CD14-positive monocyte (primary cell): ENCODE measurements around the gene ADAMTSL1. TPM values are rescaled to one million over a fixed set of nuclear protein-coding genes. Genes with fewer than 3 reads are reported as not detected.

Source experiments
- DNase-seq, 3 donors: peaks; one replicate each; pipeline ENCODE4 v3.0.0-alpha.2; 2011 to 2022
- H2AFZ ChIP-seq: 2 replicates; pipeline ENCODE4 v1.6.0; 2012; ENCODE audit warnings: mild to moderate bottlenecking, low read depth, low read length, inconsistent platforms; ENCODE audit not compliant: insufficient read depth, poor library complexity, severe bottlenecking
- H3K27ac ChIP-seq, 2 donors: 1 replicate in 1 of 2; 2 replicates in 1 of 2; pipeline ENCODE4 v1.5.1; 2012 to 2013; ENCODE audit warnings: low read length in 2 of 2, control low read depth in 1 of 2, inconsistent platforms in 1 of 2, low read depth in 1 of 2, mild to moderate bottlenecking in 1 of 2
- H3K27me3 ChIP-seq, 2 donors: one replicate each; pipeline versions ENCODE4 v1.6.0 to v1.6.1; 2011 to 2013; ENCODE audit warnings: low read length in 2 of 2; ENCODE audit not compliant: control insufficient read depth in 2 of 2, insufficient read depth in 2 of 2
- H3K36me3 ChIP-seq, 2 donors: replicated peaks in 1 of 2; 1 replicate in 1 of 2; 2 replicates in 1 of 2; pipeline versions ENCODE4 v1.5.1 to v1.6.1; 2012 to 2013; ENCODE audit warnings: low read length in 2 of 2, control low read depth in 1 of 2, inconsistent platforms in 1 of 2, mild to moderate bottlenecking in 1 of 2; ENCODE audit not compliant: insufficient read depth in 2 of 2, control insufficient read depth in 1 of 2
- H3K4me1 ChIP-seq, 2 donors: 1 replicate in 1 of 2; 2 replicates in 1 of 2; pipeline versions ENCODE4 v1.5.1 to v1.6.1; 2012 to 2013; ENCODE audit warnings: low read length in 2 of 2, control low read depth in 1 of 2, inconsistent platforms in 1 of 2, mild to moderate bottlenecking in 1 of 2, moderate library complexity in 1 of 2; ENCODE audit not compliant: insufficient read depth in 2 of 2, control insufficient read depth in 1 of 2
- H3K4me2 ChIP-seq: replicated peaks from 2 replicates; pipeline ENCODE3; 2012; ENCODE audit warnings: low read length, moderate library complexity, mild to moderate bottlenecking; ENCODE audit not compliant: poor library complexity, severe bottlenecking; ENCODE audit errors: extremely low read depth
- H3K4me3 ChIP-seq, 3 experiments: fragments of 200-600 bp in 1 of 3; sonication (generic) in 1 of 3; replicated peaks in 1 of 3; 1 replicate in 2 of 3; 2 replicates in 1 of 3; pipeline ENCODE4 v1.5.1; 2011 to 2013; ENCODE audit warnings: low read length in 3 of 3, mild to moderate bottlenecking in 3 of 3, control low read depth in 2 of 3, low read depth in 2 of 3, inconsistent platforms in 1 of 3, moderate library complexity in 1 of 3
- H3K79me2 ChIP-seq: 2 replicates; pipeline ENCODE4 v1.6.0; 2012; ENCODE audit warnings: mild to moderate bottlenecking, control low read depth, inconsistent platforms, low read length, moderate library complexity; ENCODE audit not compliant: insufficient read depth
- H3K9ac ChIP-seq: 2 replicates; pipeline ENCODE4 v1.6.0; 2017; ENCODE audit warnings: low read length, mild to moderate bottlenecking; ENCODE audit not compliant: insufficient read depth, poor library complexity, severe bottlenecking
- H3K9me3 ChIP-seq, 2 donors: replicated peaks in 1 of 2; 1 replicate in 1 of 2; 2 replicates in 1 of 2; pipeline versions ENCODE4 v1.5.1 to v1.6.1; 2012 to 2013; ENCODE audit warnings: low read length in 2 of 2, control low read depth in 1 of 2; ENCODE audit not compliant: control insufficient read depth in 1 of 2, insufficient read depth in 1 of 2
- H4K20me1 ChIP-seq: 2 replicates; pipeline ENCODE4 v1.6.0; 2012; ENCODE audit warnings: mild to moderate bottlenecking, low read length, control low read depth, moderate library complexity; ENCODE audit not compliant: insufficient read depth
- H3K27ac Mint-ChIP-seq, 7 donors: one replicate each; pipeline ENCODE4 v1.8.0; 2020; ENCODE audit warnings: mild to moderate bottlenecking in 7 of 7, mixed read lengths in 7 of 7, moderate library complexity in 6 of 7, inconsistent platforms in 2 of 7
- H3K27me3 Mint-ChIP-seq, 3 donors: one replicate each; pipeline ENCODE4 v1.8.0; 2021 to 2022; ENCODE audit warnings: low read depth in 3 of 3, mild to moderate bottlenecking in 3 of 3, mixed read lengths in 3 of 3, moderate library complexity in 3 of 3, inconsistent platforms in 1 of 3
- H3K36me3 Mint-ChIP-seq, 2 donors: one replicate each; pipeline ENCODE4 v1.8.0; 2020; ENCODE audit warnings: mixed read lengths in 2 of 2, inconsistent platforms in 1 of 2, mild to moderate bottlenecking in 1 of 2
- H3K4me1 Mint-ChIP-seq: one replicate; pipeline ENCODE4 v1.8.0; 2020; ENCODE audit warnings: mild to moderate bottlenecking, mixed read lengths
- H3K4me3 Mint-ChIP-seq, 2 donors: one replicate each; pipeline ENCODE4 v1.8.0; 2020; ENCODE audit warnings: mild to moderate bottlenecking in 2 of 2, mixed read lengths in 2 of 2, moderate library complexity in 1 of 2
- H3K9me3 Mint-ChIP-seq, 7 donors: one replicate each; pipeline ENCODE4 v1.8.0; 2020 to 2022; ENCODE audit warnings: mixed read lengths in 7 of 7, mild to moderate bottlenecking in 6 of 7, moderate library complexity in 6 of 7, inconsistent platforms in 2 of 7
- WGBS: methylation state at CpG from one replicate; pipeline ENCODE4 v1.1.5; 2013; ENCODE audit warnings: missing lambda C conversion rate; ENCODE audit not compliant: insufficient coverage; 5-methylcytosine and 5-hydroxymethylcytosine counted together
- intact Hi-C, 2 donors: fragments of 100-400 bp; cut with micrococcal nuclease; formaldehyde crosslinking; loops; one replicate each; pipeline versions ENCODE4 v1.15.0 to v1.15.1; 2023
- polyA plus RNA-seq, 3 donors: library from polyadenylated mRNA; depleted of rRNA in 1 of 3; unstranded in 2 of 3; stranded (reverse) in 1 of 3; fragments of 300-500 nt in 2 of 3; fragments of >200 nt in 1 of 3; fragmentation: Illumina TruSeq in 2 of 3; gene quantifications; 1 replicate in 2 of 3; 2 replicates in 1 of 3; pipeline ENCODE4 v1.2.3, GENCODE V29; 2012 to 2021
- TF ChIP-seq, protein P1 (sequence below): fragments of 200-600 bp; IDR thresholded peaks from one replicate; pipeline ENCODE4 v1.8.0; 2022; ENCODE audit warnings: antibody characterized with exemption, mild to moderate bottlenecking

ADAMTSL1 gene
- polyA plus RNA-seq, 3 donors: not detected

GRCh38 chr9:18629136-18629535, 155.2 kb downstream of the ADAMTSL1 start:
- no peaks in the 10 kb centered on the region for H3K79me2 ChIP-seq
- TF ChIP-seq, protein P1, sequence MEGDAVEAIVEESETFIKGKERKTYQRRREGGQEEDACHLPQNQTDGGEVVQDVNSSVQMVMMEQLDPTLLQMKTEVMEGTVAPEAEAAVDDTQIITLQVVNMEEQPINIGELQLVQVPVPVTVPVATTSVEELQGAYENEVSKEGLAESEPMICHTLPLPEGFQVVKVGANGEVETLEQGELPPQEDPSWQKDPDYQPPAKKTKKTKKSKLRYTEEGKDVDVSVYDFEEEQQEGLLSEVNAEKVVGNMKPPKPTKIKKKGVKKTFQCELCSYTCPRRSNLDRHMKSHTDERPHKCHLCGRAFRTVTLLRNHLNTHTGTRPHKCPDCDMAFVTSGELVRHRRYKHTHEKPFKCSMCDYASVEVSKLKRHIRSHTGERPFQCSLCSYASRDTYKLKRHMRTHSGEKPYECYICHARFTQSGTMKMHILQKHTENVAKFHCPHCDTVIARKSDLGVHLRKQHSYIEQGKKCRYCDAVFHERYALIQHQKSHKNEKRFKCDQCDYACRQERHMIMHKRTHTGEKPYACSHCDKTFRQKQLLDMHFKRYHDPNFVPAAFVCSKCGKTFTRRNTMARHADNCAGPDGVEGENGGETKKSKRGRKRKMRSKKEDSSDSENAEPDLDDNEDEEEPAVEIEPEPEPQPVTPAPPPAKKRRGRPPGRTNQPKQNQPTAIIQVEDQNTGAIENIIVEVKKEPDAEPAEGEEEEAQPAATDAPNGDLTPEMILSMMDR: no peak
- Mint-ChIP-seq H3K27ac (no peak overlapping the region), H3K9me3 (peaks cover 0 to 1% (median 0%) of the 10 kb centered on the region in 7 donors), H3K27me3 (no peaks in the 10 kb centered on the region), H3K4me3 (no peak overlapping the region), H3K36me3 (no peaks in the 10 kb centered on the region), H3K4me1 (no peaks in the 10 kb centered on the region)
- intact Hi-C loops: no loop called here
- no peak for DNase-seq
- no peak overlapping the region for H3K4me3 ChIP-seq
- no CpG with 5 or more reads among the region's 1 CpG for WGBS
- H3K4me2 ChIP-seq: no peak overlapping the region
- H3K36me3 ChIP-seq: no peaks in the 10 kb centered on the region
- H3K9me3 ChIP-seq: no peaks in the 10 kb centered on the region
- H3K27me3 ChIP-seq: no peaks in the 10 kb centered on the region
- H2AFZ ChIP-seq: no peak overlapping the region
- no peak overlapping the region for H3K27ac ChIP-seq
- H3K9ac ChIP-seq: no peak overlapping the region
- H4K20me1 ChIP-seq: no peaks in the 10 kb centered on the region
- no peaks in the 10 kb centered on the region for H3K4me1 ChIP-seq

- Mint-ChIP-seq H3K27me3 (no peaks in the 10 kb centered on the region), H3K36me3 (no peaks in the 10 kb centered on the region), H3K4me3 (no peak overlapping the region), H3K4me1 (no peaks in the 10 kb centered on the region), H3K9me3 (peaks cover 0 to 3% (median 0%) of the 10 kb centered on the region in 7 donors), H3K27ac (no peak overlapping the region)
- H3K4me2 ChIP-seq: no peak overlapping the region
- H3K4me1 ChIP-seq: no peaks in the 10 kb centered on the region
- no peak overlapping the region for H3K9ac ChIP-seq
- no peaks in the 10 kb centered on the region for H3K36me3 ChIP-seq
- no peak overlapping the region for H3K4me3 ChIP-seq
- TF ChIP-seq, protein P1: no peak
- no peaks in the 10 kb centered on the region for H3K9me3 ChIP-seq
- intact Hi-C loops: no loop called here
- H3K27ac ChIP-seq: no peak overlapping the region
- H2AFZ ChIP-seq: no peak overlapping the region
- WGBS: 93% methylated on average over 3 of the region's 5 CpGs
- no peak for DNase-seq
- no peaks in the 10 kb centered on the region for H3K27me3 ChIP-seq
- no peaks in the 10 kb centered on the region for H4K20me1 ChIP-seq
- H3K79me2 ChIP-seq: no peaks in the 10 kb centered on the region
These were observed 158.9 kb downstream of the ADAMTSL1 start for GRCh38 chr9:18632632-18633403.
